KBM-7 (cell line): ENCODE data around the gene CCDC12.

Experiments
- DNase-seq: peaks from one replicate; pipeline ENCODE4 v3.0.0-alpha.2; 2015
- in situ Hi-C: fragments of 300-500 bp; cut with MboI; formaldehyde crosslinking; loops from 2 replicates; pipeline ENCODE4 v1.14.3; 2020; ENCODE audit warnings: low sequenced_read_pairs, low pct_unique_long_range_greater_than_20kb, mixed read lengths

CCDC12 gene

GRCh38 chr3:46892285-46893145, 84.0 kb downstream of the CCDC12 start:
- DNase-seq: no peak
- in situ Hi-C loops: no loop called here

- in situ Hi-C loops: no loop called here
- DNase-seq: no peak
Observed at GRCh38 chr3:46891132-46891531, 85.4 kb downstream of the CCDC12 start.

- in situ Hi-C loops: no loop called here
- DNase-seq: no peak
Observed at GRCh38 chr3:46890132-46890531, 86.4 kb downstream of the CCDC12 start.

GRCh38 chr3:46889381-46890110, 87.0 kb downstream of the CCDC12 start:
- no peak for DNase-seq
- in situ Hi-C loops: no loop called here

- DNase-seq: no peak
- in situ Hi-C loops: no loop called here
Observed at GRCh38 chr3:46888705-46889104, 87.8 kb downstream of the CCDC12 start.

- in situ Hi-C loops: no loop called here
- DNase-seq: no peak
Observed at GRCh38 chr3:46887980-46888494, 88.5 kb downstream of the CCDC12 start.

- in situ Hi-C loops: no loop called here
- DNase-seq: no peak
Observed at GRCh38 chr3:46885612-46886011, 90.9 kb downstream of the CCDC12 start.

GRCh38 chr3:46884929-46885328, 91.6 kb downstream of the CCDC12 start:
- no peak for DNase-seq
- in situ Hi-C loops: no loop called here

- no peak for DNase-seq
- in situ Hi-C loops: no loop called here
Observed at GRCh38 chr3:46884427-46884826, 92.1 kb downstream of the CCDC12 start.

- in situ Hi-C loops: no loop called here
- no peak for DNase-seq
Observed at GRCh38 chr3:46883830-46884185, 92.7 kb downstream of the CCDC12 start.

- in situ Hi-C loops: no loop called here
- DNase-seq: no peak
Observed at GRCh38 chr3:46883054-46883829, 93.3 kb downstream of the CCDC12 start.

- peak; percentile 42 for DNase-seq
- in situ Hi-C loops: no loop called here
Observed at GRCh38 chr3:46882377-46883053, 94.0 kb downstream of the CCDC12 start.

GRCh38 chr3:46881596-46882376, 94.8 kb downstream of the CCDC12 start:
- in situ Hi-C loops: no loop called here
- DNase-seq: no peak

GRCh38 chr3:46880884-46881595, 95.5 kb downstream of the CCDC12 start:
- in situ Hi-C loops: no loop called here
- no peak for DNase-seq

GRCh38 chr3:46878781-46879436, 97.6 kb downstream of the CCDC12 start:
- in situ Hi-C loops: no loop called here
- no peak for DNase-seq

- in situ Hi-C loops: no loop called here
- DNase-seq: no peak
Observed at GRCh38 chr3:46877406-46878125, 99.0 kb downstream of the CCDC12 start, which contains the start of gene PTH1R. Gene PTH1R, plus strand, starts transcription at chr3:46877721. Its CDS starts 5,839 bp downstream, at chr3:46883560.
